Body of pancreas (tissue), 4 donors: ENCODE measurements around the gene CDO1. TPM values are rescaled to one million over a fixed set of nuclear protein-coding genes. Genes with fewer than 3 reads are reported as not detected.

Experiments used
- ATAC-seq: fragments of 150-250 bp; one replicate; pipeline ENCODE4 v1.9.1; 2016
- DNase-seq, 4 donors: peaks; one replicate each; pipeline ENCODE4 v3.0.0-alpha.2; 2019
- H3K27ac ChIP-seq, 4 donors: fragments of 200-600 bp; sonication (generic); 1 replicate in 3 of 4; 2 replicates in 1 of 4; pipeline versions ENCODE4 v1.5.1 to v1.6.1; 2016 to 2019; ENCODE audit warnings: mild to moderate bottlenecking in 1 of 4, mixed read lengths in 1 of 4, moderate library complexity in 1 of 4
- H3K27me3 ChIP-seq, 2 donors: fragments of 200-600 bp; sonication (generic); one replicate each; pipeline ENCODE4 v1.6.0; 2016; ENCODE audit warnings: mild to moderate bottlenecking in 1 of 2
- H3K36me3 ChIP-seq, 2 donors: fragments of 200-600 bp; sonication (generic); replicated peaks in 1 of 2; 2 replicates each; pipeline ENCODE4 v1.5.1; 2016; ENCODE audit warnings: low read depth in 2 of 2; ENCODE audit not compliant: insufficient read depth in 1 of 2
- H3K4me1 ChIP-seq: fragments of 200-600 bp; sonication (generic); one replicate; pipeline ENCODE4 v1.6.0; 2016
- H3K4me3 ChIP-seq, 2 donors: fragments of 200-600 bp; sonication (generic); 1 replicate in 1 of 2; 2 replicates in 1 of 2; pipeline ENCODE4 v1.5.1; 2016 to 2019
- H3K9me3 ChIP-seq, 3 donors: fragments of 200-600 bp; sonication (generic); 1 replicate in 2 of 3; 2 replicates in 1 of 3; pipeline ENCODE4 v1.5.1; 2016
- POLR2A ChIP-seq, 3 donors: fragments of 450-650 bp; IDR thresholded peaks; one replicate each; pipeline ENCODE4 v1.6.1; 2016; ENCODE audit warnings: antibody characterized with exemption in 3 of 3, mild to moderate bottlenecking in 2 of 3
- WGBS, 2 donors: methylation state at CpG; one replicate each; pipeline ENCODE4 v1.1.5; 2017; 5-methylcytosine and 5-hydroxymethylcytosine counted together
- intact Hi-C: fragments of 100-400 bp; cut with DNase I; formaldehyde crosslinking; loops from one replicate; pipeline ENCODE4 v1.15.1; 2023
- total RNA-seq, 2 donors: library from RNA; depleted of rRNA; stranded (reverse); fragments of >200 nt; gene quantifications; one replicate each; pipeline ENCODE4 v1.1.0, GENCODE V29; 2016
- TF ChIP-seq, protein P1 (sequence below), 7 experiments: fragments of 450-650 bp in 4 of 7; fragments of 200-600 bp in 3 of 7; sonication (generic) in 3 of 7; IDR thresholded peaks; one replicate each; pipeline ENCODE4 v1.5.1; 2016 to 2019; ENCODE audit warnings: antibody characterized with exemption in 7 of 7

Gene CDO1
- total RNA-seq: 10 to 100 TPM in 1 of 2 donors, 1 to 10 TPM in 1; 7.3 to 92.3 TPM

DNA sequence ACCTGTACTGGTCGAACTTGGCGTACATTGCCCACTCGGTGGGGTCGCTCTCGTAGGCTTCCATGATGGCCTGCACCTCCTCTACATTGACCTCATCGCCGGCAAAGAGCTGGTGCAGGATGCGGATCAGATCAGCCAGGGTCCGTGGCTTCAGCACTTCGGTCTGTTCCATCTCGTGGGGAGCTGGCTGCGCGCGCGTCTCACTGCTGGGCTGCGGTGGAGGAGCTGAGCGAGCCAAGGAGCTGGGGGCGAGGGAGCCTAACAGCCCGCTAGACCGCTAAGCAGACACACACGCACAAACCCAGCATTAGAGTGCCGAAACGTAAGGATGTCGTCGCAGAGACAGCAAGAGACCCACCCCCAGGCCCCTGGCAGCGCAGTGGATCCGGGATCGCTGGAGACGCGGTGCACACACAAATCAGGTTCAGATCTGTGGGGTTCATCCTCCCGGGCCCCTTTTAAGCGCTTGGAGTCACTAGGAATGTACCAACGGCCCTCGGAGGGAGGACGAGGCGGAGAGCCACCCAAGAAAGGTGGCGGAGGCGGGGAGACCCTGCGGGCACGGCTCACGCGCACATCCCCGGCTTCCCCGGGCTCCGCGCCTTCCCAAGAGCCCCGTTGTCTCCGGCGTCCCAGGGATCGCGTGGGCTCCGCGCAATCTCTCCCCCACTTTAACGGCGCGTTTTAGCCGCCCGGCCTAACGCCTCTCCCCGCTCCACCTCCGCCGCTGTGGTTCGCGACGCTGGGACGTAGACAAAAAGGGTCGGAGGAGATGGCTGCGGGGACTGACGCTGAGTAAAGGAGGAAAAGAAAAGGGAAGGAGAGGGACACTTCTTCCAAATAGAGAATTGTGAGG lies at the start of gene CDO1:
Gene CDO1 (minus strand): TSS at position 434 of the 856 bp plus-strand sequence. CDS start 262 bp downstream, at position 172.
- peaks cover 0 to 7% of the 10 kb centered on the region in 2 donors for H3K27me3 ChIP-seq
- WGBS, 2 donors: 6 to 7% methylated on average over 20 to 68 of the region's 69 CpGs
- DNase-seq (peak; percentile 37 to 50 (median 43)), ATAC-seq (peak; percentile 70)
- peak within 1 kb of the TSS; percentile 6 to 83 (median 72) for H3K27ac ChIP-seq
- intact Hi-C loops: no loop called here
- no peaks in the 10 kb centered on the region for H3K36me3 ChIP-seq
- peak; percentile 44 to 79 (median 70) for TF ChIP-seq POLR2A (IDR thresholded peaks at IDR 0.05)
- TF ChIP-seq, protein P1, sequence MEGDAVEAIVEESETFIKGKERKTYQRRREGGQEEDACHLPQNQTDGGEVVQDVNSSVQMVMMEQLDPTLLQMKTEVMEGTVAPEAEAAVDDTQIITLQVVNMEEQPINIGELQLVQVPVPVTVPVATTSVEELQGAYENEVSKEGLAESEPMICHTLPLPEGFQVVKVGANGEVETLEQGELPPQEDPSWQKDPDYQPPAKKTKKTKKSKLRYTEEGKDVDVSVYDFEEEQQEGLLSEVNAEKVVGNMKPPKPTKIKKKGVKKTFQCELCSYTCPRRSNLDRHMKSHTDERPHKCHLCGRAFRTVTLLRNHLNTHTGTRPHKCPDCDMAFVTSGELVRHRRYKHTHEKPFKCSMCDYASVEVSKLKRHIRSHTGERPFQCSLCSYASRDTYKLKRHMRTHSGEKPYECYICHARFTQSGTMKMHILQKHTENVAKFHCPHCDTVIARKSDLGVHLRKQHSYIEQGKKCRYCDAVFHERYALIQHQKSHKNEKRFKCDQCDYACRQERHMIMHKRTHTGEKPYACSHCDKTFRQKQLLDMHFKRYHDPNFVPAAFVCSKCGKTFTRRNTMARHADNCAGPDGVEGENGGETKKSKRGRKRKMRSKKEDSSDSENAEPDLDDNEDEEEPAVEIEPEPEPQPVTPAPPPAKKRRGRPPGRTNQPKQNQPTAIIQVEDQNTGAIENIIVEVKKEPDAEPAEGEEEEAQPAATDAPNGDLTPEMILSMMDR (IDR thresholded peaks at IDR 0.05): no peak
- H3K4me1 ChIP-seq: peaks cover 25% of the 10 kb centered on the region
- peak within 1 kb of the TSS; percentile 22 to 24 for H3K4me3 ChIP-seq
- H3K9me3 ChIP-seq: no peaks in the 10 kb centered on the region

GRCh38 chr5:115859378-115859777 lies 42.9 kb upstream of the CDO1 start:
- TF ChIP-seq POLR2A (IDR thresholded peaks at IDR 0.05): no peak
- TF ChIP-seq, protein P1 (IDR thresholded peaks at IDR 0.05): no peak
- DNase-seq: no peak
- Histone ChIP-seq H3K9me3 (no peaks in the 10 kb centered on the region), H3K4me1 (peaks cover 19% of the 10 kb centered on the region), H3K36me3 (no peaks in the 10 kb centered on the region), H3K4me3 (no peak overlapping the region), H3K27ac (no peak overlapping the region), H3K27me3 (no peaks in the 10 kb centered on the region)
- no peak for ATAC-seq
- intact Hi-C loops: no loop called here

DNA sequence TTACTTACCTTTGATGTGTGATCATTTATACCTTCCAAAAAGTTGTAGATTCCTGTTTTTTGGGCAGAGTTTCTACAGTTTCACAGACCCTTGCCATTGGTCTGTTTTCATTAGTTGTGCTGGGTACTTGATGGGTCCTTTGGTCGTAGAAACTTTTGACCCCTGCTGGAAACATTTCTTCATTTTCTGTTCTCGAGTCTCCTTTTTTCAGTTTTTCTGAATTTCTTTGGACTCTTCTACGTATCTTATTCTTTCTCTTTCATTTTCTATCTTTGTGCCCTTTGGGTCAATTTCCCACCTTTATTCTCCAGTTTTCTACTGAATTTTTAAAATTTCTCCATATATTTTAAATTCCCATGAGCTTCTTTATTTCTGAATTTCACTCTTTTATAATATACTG lies 41.9 kb upstream of the CDO1 start:
- DNase-seq (no peak), ATAC-seq (no peak)
- peaks cover 19% of the 10 kb centered on the region for H3K4me1 ChIP-seq
- H3K27me3 ChIP-seq: no peaks in the 10 kb centered on the region
- no peak for TF ChIP-seq POLR2A (IDR thresholded peaks at IDR 0.05)
- intact Hi-C loops: no loop called here
- H3K9me3 ChIP-seq: no peaks in the 10 kb centered on the region
- WGBS, 2 donors: 86 to 91% methylated on average over 3 of the region's 3 CpGs
- no peak overlapping the region for H3K4me3 ChIP-seq
- H3K36me3 ChIP-seq: no peaks in the 10 kb centered on the region
- no peak overlapping the region for H3K27ac ChIP-seq

DNA sequence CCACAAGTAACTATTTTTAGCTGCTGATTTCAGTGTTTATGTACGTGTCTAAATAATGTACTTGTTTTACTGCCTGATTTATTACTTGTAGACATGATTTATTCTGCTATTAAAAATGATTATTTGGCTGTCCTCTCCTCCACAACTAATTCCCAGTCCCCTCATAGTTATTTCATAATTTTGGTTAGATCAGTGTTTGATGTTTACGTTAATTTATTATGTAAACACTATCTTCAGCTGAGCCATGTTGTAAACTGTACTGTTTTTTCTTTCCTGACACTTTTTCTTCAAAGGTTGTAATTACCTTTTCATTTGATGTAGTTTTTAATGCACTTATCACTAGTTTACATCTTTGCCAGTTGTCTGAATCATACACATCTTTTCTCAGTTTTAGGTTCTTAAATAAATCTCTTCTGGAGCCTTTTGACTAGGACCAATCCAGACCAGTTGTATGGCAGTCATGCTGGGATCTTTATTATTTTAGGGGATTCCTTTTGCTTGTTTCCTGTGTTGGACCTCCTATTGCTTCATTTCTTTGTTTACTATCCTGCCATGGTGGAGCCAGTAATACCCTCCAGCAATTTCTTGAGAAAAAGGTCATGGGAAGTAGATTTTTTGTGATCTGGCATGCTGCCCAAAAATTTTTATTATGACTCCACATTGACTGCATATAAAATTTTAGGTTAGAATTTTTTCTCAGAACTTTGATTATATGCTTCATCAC lies 41.3 kb upstream of the CDO1 start:
- intact Hi-C loops: no loop called here
- WGBS, 2 donors: 37 to 38% methylated on average over 2 of the region's 2 CpGs
- no peak overlapping the region for H3K27ac ChIP-seq

GRCh38 chr5:115857057-115857479 lies 40.6 kb upstream of the CDO1 start:
- H3K4me3 ChIP-seq: no peak overlapping the region
- no peaks in the 10 kb centered on the region for H3K36me3 ChIP-seq
- no peaks in the 10 kb centered on the region for H3K27me3 ChIP-seq
- intact Hi-C loops: no loop called here
- no peak overlapping the region for H3K27ac ChIP-seq
- H3K4me1 ChIP-seq: peaks cover 19% of the 10 kb centered on the region
- no peak for DNase-seq
- ATAC-seq: no peak
- TF ChIP-seq, protein P1 (IDR thresholded peaks at IDR 0.05): no peak
- TF ChIP-seq POLR2A (IDR thresholded peaks at IDR 0.05): no peak
- WGBS, 2 donors: 64 to 68% methylated on average over 1 of the region's 1 CpG
- no peaks in the 10 kb centered on the region for H3K9me3 ChIP-seq

More for the DNA sequence above, 41.3 kb upstream of the CDO1 start:
- no peaks in the 10 kb centered on the region for H3K9me3 ChIP-seq
- no peak for ATAC-seq
- TF ChIP-seq POLR2A (IDR thresholded peaks at IDR 0.05): no peak
- TF ChIP-seq, protein P1 (IDR thresholded peaks at IDR 0.05): no peak
- H3K4me3 ChIP-seq: no peak overlapping the region
- DNase-seq: no peak
- no peaks in the 10 kb centered on the region for H3K36me3 ChIP-seq
- H3K4me1 ChIP-seq: peaks cover 19% of the 10 kb centered on the region
- H3K27me3 ChIP-seq: no peaks in the 10 kb centered on the region
